Mesenchymal stem cell (in vitro differentiated cells and primary cell): Measurements from ENCODE around the gene ZNF616.
A peak's percentile ranks its signal among the peaks of the same experiment; 100 is the strongest.

Experiments
- DNase-seq: peaks from one replicate; pipeline ENCODE4 v3.0.0-alpha.2; 2013
- H2AFZ ChIP-seq: one replicate; pipeline ENCODE4 v1.6.1; 2013; ENCODE audit warnings: low read depth, mild to moderate bottlenecking, control low read depth, inconsistent platforms, low read length, moderate library complexity
- H2AK5ac ChIP-seq: 2 replicates; pipeline ENCODE4 v1.6.1; 2013; ENCODE audit warnings: low read length, moderate library complexity, mild to moderate bottlenecking, inconsistent platforms; ENCODE audit not compliant: severe bottlenecking
- H2BK120ac ChIP-seq: one replicate; pipeline ENCODE4 v1.6.1; 2013; ENCODE audit warnings: low read depth, mild to moderate bottlenecking, inconsistent platforms, low read length, moderate library complexity
- H2BK12ac ChIP-seq, 2 experiments: one replicate each; pipeline ENCODE4 v1.6.1; 2013; ENCODE audit warnings: inconsistent platforms in 2 of 2, low read length in 2 of 2, mild to moderate bottlenecking in 2 of 2, moderate library complexity in 2 of 2, control low read depth in 1 of 2
- H2BK15ac ChIP-seq: one replicate; pipeline ENCODE4 v1.6.1; 2013; ENCODE audit warnings: mild to moderate bottlenecking, low read depth, inconsistent platforms; ENCODE audit not compliant: poor library complexity, severe bottlenecking
- H2BK5ac ChIP-seq: 2 replicates; pipeline ENCODE4 v1.6.1; 2013; ENCODE audit warnings: low read depth, mild to moderate bottlenecking, low read length, control low read depth, inconsistent platforms; ENCODE audit not compliant: poor library complexity, severe bottlenecking
- H3K14ac ChIP-seq, 2 experiments: one replicate each; pipeline ENCODE4 v1.6.1; 2013; ENCODE audit warnings: inconsistent platforms in 2 of 2, low read length in 2 of 2, control low read depth in 1 of 2, mild to moderate bottlenecking in 1 of 2, moderate library complexity in 1 of 2
- H3K18ac ChIP-seq, 2 experiments: one replicate each; pipeline ENCODE4 v1.6.1; 2013; ENCODE audit warnings: inconsistent platforms in 2 of 2, low read length in 2 of 2, control low read depth in 1 of 2, low read depth in 1 of 2, mild to moderate bottlenecking in 1 of 2
- H3K23ac ChIP-seq, 2 experiments: one replicate each; pipeline ENCODE4 v1.6.1; 2013; ENCODE audit warnings: inconsistent platforms in 2 of 2, low read length in 2 of 2, mild to moderate bottlenecking in 2 of 2, moderate library complexity in 2 of 2, control low read depth in 1 of 2
- H3K27ac ChIP-seq: 2 replicates; pipeline ENCODE4 v1.5.1; 2013; ENCODE audit warnings: mild to moderate bottlenecking, moderate library complexity, low read length, control low read depth, inconsistent platforms; ENCODE audit not compliant: poor library complexity, severe bottlenecking
- H3K27me3 ChIP-seq, 2 experiments: 2 replicates each; pipeline versions ENCODE4 v1.6.1 to v1.7.0; 2013; ENCODE audit warnings: low read length in 2 of 2, mild to moderate bottlenecking in 2 of 2, moderate library complexity in 2 of 2, control low read depth in 1 of 2, inconsistent platforms in 1 of 2; ENCODE audit not compliant: control insufficient read depth in 1 of 2, insufficient read depth in 1 of 2
- H3K36me3 ChIP-seq, 2 experiments: 2 replicates each; pipeline versions ENCODE4 v1.6.1 to v1.7.0; 2013; ENCODE audit warnings: low read length in 2 of 2, control low read depth in 1 of 2, inconsistent platforms in 1 of 2, low read depth in 1 of 2, mild to moderate bottlenecking in 1 of 2; ENCODE audit not compliant: insufficient read depth in 2 of 2, control insufficient read depth in 1 of 2
- H3K4ac ChIP-seq, 2 experiments: one replicate each; pipeline ENCODE4 v1.6.1; 2013; ENCODE audit warnings: inconsistent platforms in 2 of 2, low read length in 2 of 2, mild to moderate bottlenecking in 2 of 2, moderate library complexity in 2 of 2, control low read depth in 1 of 2, low read depth in 1 of 2
- H3K4me1 ChIP-seq: 2 replicates; pipeline ENCODE4 v1.6.1; 2013; ENCODE audit warnings: low read depth, low read length, control low read depth; ENCODE audit not compliant: control insufficient read depth, insufficient read depth
- H3K4me2 ChIP-seq: 2 replicates; pipeline ENCODE4 v1.6.1; 2013; ENCODE audit warnings: low read length, mild to moderate bottlenecking, inconsistent platforms; ENCODE audit not compliant: poor library complexity, severe bottlenecking
- H3K4me3 ChIP-seq, 2 experiments: 2 replicates each; pipeline versions ENCODE4 v1.5.1 to v1.7.0; 2013; ENCODE audit warnings: low read length in 2 of 2, mild to moderate bottlenecking in 2 of 2, control low read depth in 1 of 2, low read depth in 1 of 2; ENCODE audit not compliant: insufficient read depth in 1 of 2
- H3K79me1 ChIP-seq: replicated peaks from 2 replicates; pipeline ENCODE4 v1.6.1; 2013; ENCODE audit warnings: mild to moderate bottlenecking, control low read depth, low read length, inconsistent platforms; ENCODE audit not compliant: poor library complexity, severe bottlenecking
- H3K9ac ChIP-seq: 2 replicates; pipeline ENCODE4 v1.7.0; 2013; ENCODE audit warnings: mild to moderate bottlenecking, low read length, moderate library complexity
- H3K9me3 ChIP-seq: 2 replicates; pipeline ENCODE4 v1.7.0; 2013; ENCODE audit warnings: mild to moderate bottlenecking, low read length; ENCODE audit not compliant: control insufficient read depth
- H4K8ac ChIP-seq: one replicate; pipeline ENCODE4 v1.6.1; 2013; ENCODE audit warnings: inconsistent platforms, mild to moderate bottlenecking, low read length, moderate library complexity
- H4K91ac ChIP-seq: one replicate; pipeline ENCODE4 v1.6.1; 2013; ENCODE audit warnings: mild to moderate bottlenecking, low read length, inconsistent platforms
- WGBS: methylation state at CpG from one replicate; pipeline ENCODE4 v1.1.7; 2013; ENCODE audit warnings: mixed read lengths; 5-methylcytosine and 5-hydroxymethylcytosine counted together

Gene ZNF616

GRCh38 chr19:52110780-52111179 is 29.0 kb downstream of the ZNF616 start:
- Histone ChIP-seq H3K23ac (no peak overlapping the region), H2AK5ac (no peak overlapping the region), H2BK5ac (no peak overlapping the region), H3K79me1 (no peaks in the 10 kb centered on the region), H4K8ac (no peak overlapping the region), H2BK12ac (no peak overlapping the region), H3K14ac (no peak overlapping the region), H2BK120ac (no peak overlapping the region), H3K4me3 (peak overlapping the region in 1 of 2 experiments; percentile 57), H3K4ac (no peak overlapping the region), H3K27me3 (no peaks in the 10 kb centered on the region), H4K91ac (no peak overlapping the region), H2BK15ac (no peak overlapping the region), H3K9ac (no peak overlapping the region), H3K4me1 (no peaks in the 10 kb centered on the region), H3K18ac (no peak overlapping the region), H3K27ac (no peak overlapping the region), H3K36me3 (peaks cover 7 to 17% of the 10 kb centered on the region in 2 experiments), H3K9me3 (peaks cover 96% of the 10 kb centered on the region), H3K4me2 (no peak overlapping the region), H2AFZ (no peak overlapping the region)
- DNase-seq: no peak
- 96% methylated on average over 6 of the region's 6 CpGs for WGBS

- H3K9me3 ChIP-seq: peaks cover 84% of the 10 kb centered on the region
- H2AFZ ChIP-seq: no peak overlapping the region
- H2BK12ac ChIP-seq: no peak overlapping the region
- no peaks in the 10 kb centered on the region for H3K4me1 ChIP-seq
- H3K9ac ChIP-seq: no peak overlapping the region
- H3K4me3 ChIP-seq: no peak overlapping the region
- no peak overlapping the region for H4K8ac ChIP-seq
- H3K4ac ChIP-seq: no peak overlapping the region
- no peaks in the 10 kb centered on the region for H3K36me3 ChIP-seq
- H2BK5ac ChIP-seq: no peak overlapping the region
- DNase-seq: no peak
- no peak overlapping the region for H4K91ac ChIP-seq
- no peaks in the 10 kb centered on the region for H3K27me3 ChIP-seq
- WGBS: no CpG with 5 or more reads among the region's 1 CpG
- no peak overlapping the region for H3K27ac ChIP-seq
- H2AK5ac ChIP-seq: no peak overlapping the region
- H3K23ac ChIP-seq: no peak overlapping the region
- H3K4me2 ChIP-seq: no peak overlapping the region
- no peak overlapping the region for H2BK15ac ChIP-seq
- no peak overlapping the region for H3K14ac ChIP-seq
- no peak overlapping the region for H2BK120ac ChIP-seq
- H3K18ac ChIP-seq: no peak overlapping the region
- H3K79me1 ChIP-seq: no peaks in the 10 kb centered on the region
Measured at GRCh38 chr19:52102782-52103181, 37.0 kb downstream of the ZNF616 start.

GRCh38 chr19:52101866-52102562 is 37.7 kb downstream of the ZNF616 start:
- Histone ChIP-seq H4K91ac (no peak overlapping the region), H2AK5ac (no peak overlapping the region), H3K27me3 (no peaks in the 10 kb centered on the region), H3K9ac (no peak overlapping the region), H3K23ac (no peak overlapping the region), H2BK5ac (no peak overlapping the region), H3K36me3 (no peaks in the 10 kb centered on the region), H3K4me1 (no peaks in the 10 kb centered on the region), H2BK15ac (no peak overlapping the region), H3K79me1 (no peaks in the 10 kb centered on the region), H2BK12ac (no peak overlapping the region), H3K27ac (no peak overlapping the region), H4K8ac (no peak overlapping the region), H3K4me2 (no peak overlapping the region), H2AFZ (no peak overlapping the region), H3K14ac (no peak overlapping the region), H3K4me3 (peak overlapping the region in 1 of 2 experiments; percentile 44), H2BK120ac (no peak overlapping the region), H3K9me3 (peaks cover 78% of the 10 kb centered on the region), H3K18ac (no peak overlapping the region), H3K4ac (no peak overlapping the region)
- 94% methylated on average over 2 of the region's 2 CpGs for WGBS
- no peak for DNase-seq

GRCh38 chr19:52099497-52100138 is 40.1 kb downstream of the ZNF616 start:
- Histone ChIP-seq H3K18ac (no peak overlapping the region), H2AK5ac (no peak overlapping the region), H2BK15ac (no peak overlapping the region), H3K36me3 (no peaks in the 10 kb centered on the region), H3K4me3 (no peak overlapping the region), H2BK12ac (no peak overlapping the region), H3K9ac (no peak overlapping the region), H3K27me3 (no peaks in the 10 kb centered on the region), H3K23ac (no peak overlapping the region), H3K4me2 (no peak overlapping the region), H4K8ac (no peak overlapping the region), H2BK5ac (no peak overlapping the region), H2AFZ (no peak overlapping the region), H3K4ac (no peak overlapping the region), H3K4me1 (no peaks in the 10 kb centered on the region), H4K91ac (no peak overlapping the region), H3K27ac (no peak overlapping the region), H2BK120ac (no peak overlapping the region), H3K79me1 (peaks cover 3% of the 10 kb centered on the region), H3K9me3 (peaks cover 62% of the 10 kb centered on the region), H3K14ac (no peak overlapping the region)
- WGBS: no CpG with 5 or more reads among the region's 2 CpGs
- DNase-seq: no peak
